Activated CD8-positive, alpha-beta T cell treated with anti-CD3 and anti-CD28 coated beads for 36 hours (primary cell): Measurements from ENCODE around the gene DPF3. TPM values are rescaled to one million over a fixed set of nuclear protein-coding genes. Genes with fewer than 3 reads are reported as not detected.

Experiments used
- ATAC-seq: fragments of 200-7000 bp; cut with Tn5 transposase; one replicate; pipeline ENCODE4 v1.10.0; 2021; ENCODE audit warnings: mild to moderate bottlenecking, moderate library complexity
- CTCF ChIA-PET: fragments of 350-600 bp; sonication (Branson Sonifier 250); formaldehyde crosslinking; loops from one replicate; lab custom pipeline; 2021; ENCODE audit warnings: antibody characterized with exemption; lab: Charles Lee
- POLR2A ChIA-PET: fragments of 350-600 bp; sonication (Branson Sonifier 250); formaldehyde crosslinking; loops from one replicate; lab custom pipeline; 2021; ENCODE audit warnings: antibody characterized with exemption; lab: Charles Lee
- DNase-seq: peaks from one replicate; pipeline ENCODE4 v3.0.0-alpha.2; 2020
- H3K27ac Mint-ChIP-seq: one replicate; pipeline ENCODE4 v1.8.0; 2021; ENCODE audit warnings: mild to moderate bottlenecking, mixed read lengths
- H3K27me3 Mint-ChIP-seq: one replicate; pipeline ENCODE4 v1.8.0; 2021; ENCODE audit warnings: mixed read lengths
- H3K36me3 Mint-ChIP-seq: one replicate; pipeline ENCODE4 v1.8.0; 2021; ENCODE audit warnings: low read depth, mixed read lengths
- H3K4me1 Mint-ChIP-seq: one replicate; pipeline ENCODE4 v1.8.0; 2021; ENCODE audit warnings: low read depth, mixed read lengths
- H3K4me3 Mint-ChIP-seq: one replicate; pipeline ENCODE4 v1.8.0; 2021; ENCODE audit warnings: mild to moderate bottlenecking, moderate library complexity, mixed read lengths
- H3K9me3 Mint-ChIP-seq: one replicate; pipeline ENCODE4 v1.8.0; 2021; ENCODE audit warnings: mixed read lengths
- intact Hi-C: fragments of 100-400 bp; cut with micrococcal nuclease; formaldehyde crosslinking; loops from one replicate; pipeline ENCODE4 v1.10.0; 2022
- total RNA-seq, 2 experiments: library from RNA; stranded (reverse); gene quantifications; one replicate each; pipeline ENCODE4 v1.2.3, GENCODE V29; 2021
- TF ChIP-seq, protein P1 (sequence below): fragments of 200-600 bp; IDR thresholded peaks from one replicate; pipeline ENCODE4 v1.8.0; 2022; ENCODE audit warnings: antibody characterized with exemption, mild to moderate bottlenecking

The DPF3 gene
- total RNA-seq, 2 experiments from 2014 or later: 0.13 to 0.54 TPM

DNA sequence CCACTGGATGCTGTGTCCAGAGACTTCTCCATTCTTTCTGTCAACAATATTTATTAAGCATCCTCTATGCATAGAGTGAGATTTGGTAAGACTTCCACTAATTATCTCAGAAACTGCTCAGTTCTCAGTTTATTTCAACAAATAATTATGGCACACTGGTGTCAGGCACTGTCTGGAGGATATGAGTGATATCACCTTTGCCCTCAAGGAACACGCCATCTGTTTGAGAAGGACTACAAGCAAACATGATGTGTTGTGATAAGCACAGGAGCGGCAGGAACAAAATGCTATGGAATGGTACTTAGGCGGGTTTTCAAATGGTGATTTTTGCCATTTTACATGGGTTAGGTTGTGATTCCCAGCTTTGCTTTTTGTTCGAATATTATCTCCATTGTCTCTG is 229.2 kb downstream of the DPF3 start:
- no peak overlapping the region for H3K27ac Mint-ChIP-seq
- no peak for ATAC-seq

DNA sequence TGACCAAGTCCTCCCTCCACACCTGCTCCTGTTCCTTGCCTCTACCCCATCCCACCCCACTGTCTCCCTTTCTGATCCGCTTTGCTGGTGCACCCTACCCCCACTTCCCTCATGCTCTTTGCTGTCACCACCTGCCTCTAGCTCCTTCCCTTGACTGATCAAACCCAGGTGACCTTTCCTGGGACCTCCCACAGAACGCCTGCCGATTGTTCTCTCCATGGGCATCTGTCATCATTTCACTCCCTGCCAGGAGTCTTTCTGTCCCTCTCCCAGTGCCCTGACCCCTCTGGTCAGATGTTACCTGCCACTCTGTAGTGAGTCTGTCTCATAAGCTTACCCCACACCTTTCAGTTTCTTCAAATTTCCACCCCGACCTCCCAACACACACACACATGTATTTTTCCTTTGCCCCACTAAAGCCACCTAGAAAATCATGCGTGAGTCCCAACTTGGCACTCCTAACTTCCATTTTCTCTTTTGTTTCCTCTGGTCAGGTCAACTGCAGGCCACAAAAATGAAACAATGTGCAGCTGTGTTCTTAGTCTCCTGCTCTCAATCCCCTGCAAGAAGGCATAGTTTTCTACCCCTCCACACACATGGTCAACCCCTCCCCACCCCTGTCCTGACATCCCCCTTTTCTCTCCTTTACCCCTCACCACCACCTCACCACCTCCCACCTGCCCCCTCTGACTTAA is 229.8 kb downstream of the DPF3 start:
- no peaks in the 10 kb centered on the region for H3K9me3 Mint-ChIP-seq
- H3K4me3 Mint-ChIP-seq: no peak overlapping the region
- TF ChIP-seq, protein P1, sequence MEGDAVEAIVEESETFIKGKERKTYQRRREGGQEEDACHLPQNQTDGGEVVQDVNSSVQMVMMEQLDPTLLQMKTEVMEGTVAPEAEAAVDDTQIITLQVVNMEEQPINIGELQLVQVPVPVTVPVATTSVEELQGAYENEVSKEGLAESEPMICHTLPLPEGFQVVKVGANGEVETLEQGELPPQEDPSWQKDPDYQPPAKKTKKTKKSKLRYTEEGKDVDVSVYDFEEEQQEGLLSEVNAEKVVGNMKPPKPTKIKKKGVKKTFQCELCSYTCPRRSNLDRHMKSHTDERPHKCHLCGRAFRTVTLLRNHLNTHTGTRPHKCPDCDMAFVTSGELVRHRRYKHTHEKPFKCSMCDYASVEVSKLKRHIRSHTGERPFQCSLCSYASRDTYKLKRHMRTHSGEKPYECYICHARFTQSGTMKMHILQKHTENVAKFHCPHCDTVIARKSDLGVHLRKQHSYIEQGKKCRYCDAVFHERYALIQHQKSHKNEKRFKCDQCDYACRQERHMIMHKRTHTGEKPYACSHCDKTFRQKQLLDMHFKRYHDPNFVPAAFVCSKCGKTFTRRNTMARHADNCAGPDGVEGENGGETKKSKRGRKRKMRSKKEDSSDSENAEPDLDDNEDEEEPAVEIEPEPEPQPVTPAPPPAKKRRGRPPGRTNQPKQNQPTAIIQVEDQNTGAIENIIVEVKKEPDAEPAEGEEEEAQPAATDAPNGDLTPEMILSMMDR: no peak
- POLR2A ChIA-PET: interaction anchor here (1.3 kb wide), 1 partner anchor 19 kb away, joined by 3 read pairs; no protein-coding TSS in a partner anchor
- ATAC-seq: no peak
- no peak for DNase-seq
- CTCF ChIA-PET: no interaction called here
- intact Hi-C loops: no loop called here
- H3K36me3 Mint-ChIP-seq: no peaks in the 10 kb centered on the region
- peaks cover 2% of the 10 kb centered on the region for H3K4me1 Mint-ChIP-seq
- peaks cover 6% of the 10 kb centered on the region for H3K27me3 Mint-ChIP-seq
- H3K27ac Mint-ChIP-seq: no peak overlapping the region

More for the DNA sequence above, 229.2 kb downstream of the DPF3 start:
- Mint-ChIP-seq H3K27me3 (peaks cover 10% of the 10 kb centered on the region), H3K9me3 (no peaks in the 10 kb centered on the region), H3K36me3 (no peaks in the 10 kb centered on the region), H3K4me3 (no peak overlapping the region), H3K4me1 (peaks cover 2% of the 10 kb centered on the region)
- ChIA-PET POLR2A (interaction anchor here (1.3 kb wide), 1 partner anchor 20 kb away, joined by 3 read pairs; no protein-coding TSS in a partner anchor), CTCF (no interaction called here)
- DNase-seq: no peak
- TF ChIP-seq, protein P1: no peak
- intact Hi-C loops: no loop called here

DNA sequence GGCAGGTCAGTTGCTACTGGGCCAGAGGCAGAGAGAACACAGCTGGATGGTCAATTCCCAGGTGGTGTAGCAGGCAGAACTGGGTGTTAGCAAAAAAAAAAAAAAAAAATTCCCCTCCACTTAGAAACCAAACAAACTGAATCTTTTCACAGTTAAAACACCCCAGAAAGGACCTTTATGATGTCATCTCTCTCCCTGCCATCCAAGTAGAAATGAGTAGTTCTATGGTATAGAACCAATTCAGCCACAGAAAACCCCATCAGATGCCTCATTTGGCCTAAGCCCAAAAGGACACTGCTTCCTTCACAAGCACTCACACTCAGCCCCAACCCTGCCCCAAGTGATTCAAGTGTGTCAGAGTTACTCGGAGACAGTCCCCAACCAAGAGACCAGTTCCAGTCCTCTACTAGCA is 230.8 kb downstream of the DPF3 start:
- TF ChIP-seq, protein P1: no peak
- Mint-ChIP-seq H3K9me3 (no peaks in the 10 kb centered on the region), H3K27ac (no peak overlapping the region), H3K27me3 (peaks cover 3% of the 10 kb centered on the region), H3K4me3 (no peak overlapping the region), H3K4me1 (peaks cover 2% of the 10 kb centered on the region), H3K36me3 (no peaks in the 10 kb centered on the region)
- ChIA-PET CTCF (interaction anchor here (0.6 kb wide), 1 partner anchor 14 kb away, joined by 3 read pairs; no protein-coding TSS in a partner anchor), POLR2A (no interaction called here)
- peak; percentile 39 for ATAC-seq
- intact Hi-C loops: no loop called here
- no peak for DNase-seq

DNA sequence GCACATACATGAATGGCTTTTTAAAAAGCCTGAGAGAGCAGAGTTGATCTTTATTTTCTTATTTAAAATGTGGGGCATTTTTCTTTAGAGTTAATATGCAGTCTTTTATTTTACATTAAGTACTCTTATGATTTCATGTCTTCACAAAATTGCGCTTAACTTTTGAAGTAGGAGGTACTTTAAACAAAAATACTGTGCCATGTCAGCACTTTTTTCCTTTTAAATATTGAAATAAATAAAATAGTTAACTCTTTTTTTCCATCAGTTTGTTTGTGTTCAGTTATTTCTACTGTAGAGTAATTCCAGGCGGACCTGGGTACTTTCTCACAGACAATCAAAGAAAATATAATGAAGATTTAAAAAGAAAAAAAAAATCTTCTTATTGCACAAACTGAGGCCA is 231.7 kb downstream of the DPF3 start:
- TF ChIP-seq, protein P1: no peak
- ChIA-PET POLR2A (no interaction called here), CTCF (interaction anchor here (0.6 kb wide), 1 partner anchor 13 kb away, joined by 3 read pairs; no protein-coding TSS in a partner anchor)
- Mint-ChIP-seq H3K36me3 (no peaks in the 10 kb centered on the region), H3K4me1 (peaks cover 2% of the 10 kb centered on the region), H3K4me3 (no peak overlapping the region), H3K27ac (no peak overlapping the region), H3K27me3 (peaks cover 2% of the 10 kb centered on the region), H3K9me3 (no peaks in the 10 kb centered on the region)
- no peak for ATAC-seq
- intact Hi-C loops: no loop called here
- no peak for DNase-seq

DNA sequence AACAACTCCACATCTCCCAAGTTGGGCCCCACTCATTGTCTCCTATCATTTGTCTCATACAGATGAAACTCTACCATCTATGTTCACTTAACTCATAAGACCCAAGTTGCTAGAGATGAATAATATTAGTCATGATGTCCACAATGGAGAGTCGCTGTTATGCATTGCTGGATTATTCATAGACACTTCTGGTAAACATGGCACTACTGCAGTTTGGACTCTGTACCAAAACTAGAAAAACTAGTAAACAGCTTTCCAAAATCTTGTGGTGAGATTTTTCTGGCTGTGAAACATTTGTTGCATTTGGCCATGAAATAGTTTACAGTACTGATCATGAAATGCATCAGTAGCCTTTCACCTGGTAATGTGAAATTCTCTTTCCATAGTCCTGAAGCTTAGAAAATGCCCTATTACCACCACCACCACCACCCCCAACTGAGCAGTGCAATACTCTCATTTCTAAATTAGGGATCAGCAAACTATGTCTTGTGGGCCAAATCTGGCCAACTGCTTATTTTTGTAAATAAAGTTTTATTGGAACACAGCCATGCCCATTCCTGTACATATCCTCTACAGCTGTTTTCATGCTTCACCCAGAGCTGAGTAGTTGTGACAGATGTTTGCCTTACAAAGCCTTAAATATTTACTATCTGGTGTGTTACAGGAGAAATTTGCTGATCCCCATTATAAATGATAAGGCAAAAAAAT is 236.5 kb downstream of the DPF3 start:
- TF ChIP-seq, protein P1: no peak
- Mint-ChIP-seq H3K27me3 (no peaks in the 10 kb centered on the region), H3K9me3 (no peaks in the 10 kb centered on the region), H3K36me3 (no peaks in the 10 kb centered on the region), H3K4me3 (no peak overlapping the region), H3K4me1 (no peaks in the 10 kb centered on the region), H3K27ac (no peak overlapping the region)
- intact Hi-C loops: no loop called here
- ATAC-seq (no peak), DNase-seq (no peak)
- POLR2A ChIA-PET: no interaction called here
- CTCF ChIA-PET: no interaction called here
